Fibroblast of skin of scalp (primary cell): ENCODE measurements around the gene PRTFDC1.
"Not testable (repeated sequence)": the region's sequence is repeated elsewhere in the genome, so short reads cannot be mapped to it uniquely, and the experiment has no call there.

Experiments
- DNase-seq: peaks from one replicate; pipeline ENCODE4 v3.0.0-alpha.2; 2013

The PRTFDC1 gene

DNA sequence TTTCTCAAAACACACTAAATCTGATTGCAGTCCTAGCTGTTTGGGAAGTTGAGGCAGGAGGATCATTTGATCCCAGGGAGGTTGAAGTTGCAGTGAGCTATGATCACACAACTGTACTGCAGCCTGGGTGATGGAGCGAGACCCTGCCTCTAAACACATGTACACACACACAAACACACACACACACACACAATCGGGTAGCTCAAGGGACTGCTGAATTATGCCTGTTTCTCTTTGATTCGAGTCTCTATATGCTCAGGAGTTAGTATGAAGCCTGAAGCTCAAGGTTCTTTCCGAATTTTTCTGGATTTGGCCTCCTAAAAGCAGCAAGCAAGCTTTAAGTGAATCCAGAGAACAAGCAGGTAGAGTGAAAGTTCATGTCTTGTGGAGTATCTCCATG is 22.5 kb downstream of the PRTFDC1 start:
- no peak for DNase-seq

GRCh38 chr10:24929056-24929544 is 23.3 kb downstream of the PRTFDC1 start:
- peak; percentile 97 for DNase-seq

- no peak for DNase-seq
These were observed 24.2 kb downstream of the PRTFDC1 start for GRCh38 chr10:24928163-24928562.

- no peak for DNase-seq
These were observed 25.8 kb downstream of the PRTFDC1 start for GRCh38 chr10:24926557-24926956.

GRCh38 chr10:24925799-24926198 is 26.6 kb downstream of the PRTFDC1 start:
- no peak for DNase-seq

DNA sequence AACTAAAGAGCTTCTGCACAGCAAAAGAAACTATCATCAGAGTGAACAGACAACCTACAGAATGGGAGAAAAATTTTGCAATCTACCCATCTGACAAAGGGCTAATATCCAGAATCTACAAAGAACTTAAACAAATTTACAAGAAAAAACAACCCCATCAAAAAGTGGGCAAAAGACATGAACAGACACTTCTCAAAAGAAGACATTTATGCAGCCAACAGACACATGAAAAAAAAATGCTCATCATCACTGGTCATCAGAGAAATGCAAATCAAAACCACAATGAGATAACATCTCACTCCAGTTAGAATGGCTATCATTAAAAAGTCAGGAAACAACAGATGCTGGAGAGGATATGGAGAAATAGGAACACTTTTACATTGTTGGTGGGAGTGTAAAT is 27.9 kb downstream of the PRTFDC1 start:
- DNase-seq = not testable (repeated sequence)

GRCh38 chr10:24922222-24922868 is 30.1 kb downstream of the PRTFDC1 start:
- not testable (repeated sequence) for DNase-seq

GRCh38 chr10:24920907-24921881 is 31.2 kb downstream of the PRTFDC1 start:
- DNase-seq = peak; percentile 93

GRCh38 chr10:24920192-24920591 is 32.2 kb downstream of the PRTFDC1 start:
- not testable (repeated sequence) for DNase-seq

DNA sequence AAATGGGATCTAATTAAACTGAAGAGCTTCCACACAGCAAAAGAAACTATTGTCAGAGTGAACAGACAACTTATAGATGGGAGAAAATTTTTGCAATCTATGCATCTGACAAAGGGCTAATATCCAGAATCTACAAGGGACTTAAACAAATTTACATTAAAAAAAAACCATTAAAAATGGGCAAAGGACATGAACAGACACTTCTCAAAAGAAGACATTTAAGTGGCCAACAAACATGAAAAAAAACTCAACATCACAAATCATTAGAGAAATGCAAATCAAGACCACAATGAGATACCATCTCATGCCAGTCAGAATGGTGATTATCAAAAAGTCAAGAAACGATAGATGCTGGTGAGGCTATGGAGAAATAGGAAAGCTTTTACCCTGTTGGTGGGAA is 32.8 kb downstream of the PRTFDC1 start:
- not testable (repeated sequence) for DNase-seq

- no peak for DNase-seq
These were observed 34.4 kb downstream of the PRTFDC1 start for GRCh38 chr10:24917979-24918378.

- no peak for DNase-seq
These were observed 34.9 kb downstream of the PRTFDC1 start for GRCh38 chr10:24917493-24917892.

DNA sequence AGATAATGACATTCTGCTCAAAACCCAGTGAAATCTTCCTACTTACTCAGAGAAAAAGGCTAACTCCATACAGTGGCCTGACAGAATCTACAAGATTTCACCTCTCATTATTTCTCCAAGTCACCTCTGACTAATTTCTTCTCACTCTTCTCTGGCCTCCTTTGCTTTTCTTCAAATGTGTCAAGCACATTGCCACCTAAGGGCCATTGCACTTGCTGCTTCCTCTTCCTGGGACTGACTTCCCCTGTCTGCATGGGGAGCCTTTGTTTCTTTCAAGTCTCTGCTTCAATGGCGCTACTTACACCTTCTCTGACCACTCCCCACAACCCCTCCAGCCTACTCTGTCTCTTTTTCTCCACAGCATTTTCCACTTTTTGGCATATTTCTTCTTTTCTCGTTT is 36.0 kb downstream of the PRTFDC1 start:
- DNase-seq = no peak

DNA sequence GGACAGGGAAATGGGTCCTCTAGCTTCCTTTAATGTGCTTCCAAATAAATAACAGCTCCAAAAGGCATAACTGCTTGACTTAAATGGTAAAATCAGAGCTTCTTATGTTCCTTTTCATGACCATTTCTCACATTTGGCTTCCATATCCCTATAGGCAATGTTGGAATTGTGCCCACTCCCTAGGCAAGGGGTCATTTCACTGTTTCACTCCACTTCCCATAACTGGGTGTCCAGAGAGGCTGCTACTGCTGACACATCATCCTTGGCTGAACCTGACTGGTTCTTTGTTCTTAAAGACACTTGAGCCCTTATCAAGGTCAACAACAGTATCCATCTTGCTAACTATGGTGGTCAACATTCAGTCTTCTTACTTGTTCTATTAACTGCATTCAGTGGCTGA is 37.1 kb downstream of the PRTFDC1 start:
- DNase-seq = no peak

DNA sequence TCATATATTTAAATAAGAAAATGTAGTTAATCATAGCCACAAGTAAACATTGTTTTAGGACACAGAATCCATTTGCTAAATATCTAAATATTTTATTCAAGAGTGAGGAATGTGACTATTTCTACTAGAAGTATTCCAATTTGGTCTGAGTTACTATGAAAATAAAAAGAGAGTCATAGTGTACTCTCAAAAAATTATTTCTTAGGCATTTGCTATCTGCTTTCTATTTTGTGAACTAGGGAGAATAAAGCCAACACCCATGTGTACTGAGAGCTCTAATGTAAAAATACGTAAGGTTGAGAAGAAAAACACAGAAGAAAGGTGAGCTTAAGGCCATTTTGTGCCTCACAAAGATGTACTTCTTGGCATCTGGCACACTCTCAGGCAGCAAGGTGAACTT is 38.3 kb downstream of the PRTFDC1 start:
- no peak for DNase-seq

DNA sequence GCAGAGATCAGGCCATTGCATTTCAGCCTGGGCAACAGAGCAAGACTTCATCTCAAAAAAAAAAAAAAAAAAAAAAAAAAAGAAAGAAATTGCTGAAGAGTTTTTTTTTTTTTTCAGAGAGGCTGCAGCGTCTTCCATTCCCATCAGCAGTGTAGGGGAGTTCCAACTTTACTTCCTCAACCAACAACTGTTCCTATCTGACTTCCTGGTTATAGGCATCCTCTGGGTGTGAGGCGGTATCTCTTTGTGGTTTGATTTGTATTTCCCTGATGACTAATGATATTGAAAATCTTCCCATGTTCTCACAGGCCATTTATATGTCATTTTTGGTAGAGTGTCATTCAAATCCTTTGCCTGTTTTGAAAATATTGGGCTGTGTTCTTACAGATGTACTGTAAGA is 40.2 kb downstream of the PRTFDC1 start:
- DNase-seq = peak; percentile 37

- no peak for DNase-seq
These were observed 41.4 kb downstream of the PRTFDC1 start for GRCh38 chr10:24911029-24911428.

DNA sequence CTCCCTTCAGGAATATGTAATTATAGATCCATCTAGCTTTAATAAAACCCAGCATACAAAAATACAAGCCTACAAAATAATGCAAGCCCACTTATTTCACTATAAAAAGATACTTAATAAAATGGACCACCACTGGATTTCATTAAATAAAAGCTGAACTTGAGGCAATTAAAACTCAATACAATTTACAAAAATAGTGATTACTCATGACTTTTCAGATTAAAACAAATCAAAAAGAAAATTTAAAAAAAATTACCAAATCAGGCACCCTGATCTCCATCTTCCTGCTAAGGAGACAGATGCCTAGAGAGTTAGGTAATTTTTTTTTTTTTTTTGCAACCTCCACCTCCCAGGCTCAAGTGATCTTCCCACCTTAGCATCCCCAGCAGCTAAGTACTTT is 41.8 kb downstream of the PRTFDC1 start:
- no peak for DNase-seq

DNA sequence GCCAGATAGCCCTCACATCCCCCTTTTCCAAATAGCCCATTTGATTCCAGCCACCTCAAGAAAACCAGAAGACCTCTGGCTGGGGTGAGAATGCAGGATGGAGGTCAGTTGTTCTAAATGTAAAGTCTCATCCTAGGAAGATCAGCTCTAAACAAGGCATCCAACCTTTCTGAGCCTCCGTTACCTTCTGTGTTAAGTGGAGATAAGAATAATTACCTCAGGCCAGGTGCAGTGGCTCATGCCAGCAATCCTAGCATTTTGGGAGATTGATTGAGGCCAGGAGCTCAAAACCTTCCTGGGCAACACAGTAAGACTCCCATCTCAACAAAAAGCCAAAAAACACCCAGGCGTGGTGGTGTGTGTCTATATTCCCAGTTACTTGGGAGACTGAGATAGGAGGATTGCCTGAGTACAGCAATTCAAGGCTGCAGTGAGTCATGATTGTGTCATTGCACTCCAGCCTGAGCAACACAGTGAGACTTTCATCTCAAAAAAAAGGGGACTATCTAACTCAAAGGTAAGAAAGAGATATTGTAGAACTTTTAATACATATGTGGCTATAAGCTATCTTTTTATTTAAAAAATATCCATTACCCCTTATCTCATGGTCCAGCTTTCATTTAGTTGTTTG is 43.5 kb downstream of the PRTFDC1 start:
- DNase-seq = peak; percentile 66

DNA sequence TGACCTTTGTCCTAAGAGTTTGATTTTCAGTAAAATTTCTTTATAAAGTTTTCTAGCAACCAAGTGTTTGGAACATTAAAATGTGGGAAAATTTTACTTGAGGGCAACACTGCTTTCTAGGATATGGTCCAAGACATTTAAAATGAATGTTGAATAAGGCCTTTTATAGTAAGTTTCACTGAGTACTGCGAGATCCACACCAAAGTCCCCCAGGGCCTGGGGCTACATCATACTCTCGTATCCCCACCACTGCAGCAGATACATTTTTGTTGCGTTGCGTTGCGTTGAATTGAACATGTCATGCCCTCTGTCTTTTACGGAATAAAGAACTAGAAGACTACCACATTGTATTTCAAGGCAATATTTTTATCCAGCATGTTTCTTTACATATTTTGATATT is 44.5 kb downstream of the PRTFDC1 start:
- DNase-seq = no peak

- DNase-seq = no peak
These were observed 46.0 kb downstream of the PRTFDC1 start for GRCh38 chr10:24906372-24906771.

GRCh38 chr10:24904824-24905223 is 47.6 kb downstream of the PRTFDC1 start:
- no peak for DNase-seq

DNA sequence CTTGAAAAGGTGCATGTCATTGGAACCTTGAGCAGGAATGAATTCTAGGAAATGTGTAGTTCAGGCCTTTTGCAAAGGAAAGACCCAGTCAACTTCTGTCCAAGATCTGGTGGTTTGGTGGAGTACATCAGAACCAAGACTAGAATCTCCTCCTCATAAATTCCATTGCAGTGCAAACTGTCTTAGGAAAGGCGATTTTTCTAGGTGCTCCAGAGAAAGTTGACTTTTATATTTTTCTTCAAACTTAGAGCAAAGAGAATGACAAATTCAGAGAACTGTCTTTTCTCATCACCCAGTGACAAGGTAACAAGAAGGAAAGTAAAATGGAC is 50.0 kb downstream of the PRTFDC1 start:
- DNase-seq = no peak
